Astrocyte (in vitro differentiated cells and primary cell): ENCODE data around the gene LHPP.

Experiments used
- EZH2 ChIP-seq: IDR thresholded peaks from 2 replicates; pipeline ENCODE4 v1.6.1; 2012; ENCODE audit warnings: mild to moderate bottlenecking, low read length, inconsistent platforms; ENCODE audit not compliant: insufficient read depth
- TF ChIP-seq, protein P1 (sequence below): IDR thresholded peaks from 2 replicates; pipeline ENCODE4 v1.5.1; 2011; ENCODE audit warnings: low read depth, mild to moderate bottlenecking, inconsistent platforms, low read length, moderate library complexity; ENCODE audit not compliant: insufficient read depth

DNA sequence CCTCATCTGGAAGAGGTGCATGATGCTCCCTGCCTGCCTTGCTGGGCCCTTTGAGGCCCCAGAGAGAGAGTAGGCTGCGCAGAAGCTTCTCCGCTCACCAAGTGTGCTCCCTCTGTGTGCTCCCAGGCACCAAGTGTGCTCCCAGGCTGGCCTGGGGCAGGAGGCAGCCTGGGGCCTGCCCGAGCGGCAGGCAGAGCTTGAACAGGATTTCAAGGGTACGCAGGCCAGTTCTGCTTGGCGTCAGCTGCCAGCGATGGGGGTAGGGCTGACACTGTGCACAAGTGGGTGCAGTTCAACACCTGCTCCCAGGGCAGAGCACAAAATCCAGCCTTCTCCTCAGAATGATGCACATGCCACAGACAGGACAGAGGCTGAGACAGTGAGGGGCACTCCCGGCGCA lies 162.8 kb downstream of the LHPP start:
- TF ChIP-seq, protein P1, sequence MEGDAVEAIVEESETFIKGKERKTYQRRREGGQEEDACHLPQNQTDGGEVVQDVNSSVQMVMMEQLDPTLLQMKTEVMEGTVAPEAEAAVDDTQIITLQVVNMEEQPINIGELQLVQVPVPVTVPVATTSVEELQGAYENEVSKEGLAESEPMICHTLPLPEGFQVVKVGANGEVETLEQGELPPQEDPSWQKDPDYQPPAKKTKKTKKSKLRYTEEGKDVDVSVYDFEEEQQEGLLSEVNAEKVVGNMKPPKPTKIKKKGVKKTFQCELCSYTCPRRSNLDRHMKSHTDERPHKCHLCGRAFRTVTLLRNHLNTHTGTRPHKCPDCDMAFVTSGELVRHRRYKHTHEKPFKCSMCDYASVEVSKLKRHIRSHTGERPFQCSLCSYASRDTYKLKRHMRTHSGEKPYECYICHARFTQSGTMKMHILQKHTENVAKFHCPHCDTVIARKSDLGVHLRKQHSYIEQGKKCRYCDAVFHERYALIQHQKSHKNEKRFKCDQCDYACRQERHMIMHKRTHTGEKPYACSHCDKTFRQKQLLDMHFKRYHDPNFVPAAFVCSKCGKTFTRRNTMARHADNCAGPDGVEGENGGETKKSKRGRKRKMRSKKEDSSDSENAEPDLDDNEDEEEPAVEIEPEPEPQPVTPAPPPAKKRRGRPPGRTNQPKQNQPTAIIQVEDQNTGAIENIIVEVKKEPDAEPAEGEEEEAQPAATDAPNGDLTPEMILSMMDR, result no peak
- TF ChIP-seq EZH2, result no peak
